Upper lobe of left lung (tissue), 6 donors: ENCODE measurements around the gene METAP1. TPM values are rescaled to one million over a fixed set of nuclear protein-coding genes. Genes with fewer than 3 reads are reported as not detected.

Experiments used
- ATAC-seq, 2 donors: fragments of 200-7000 bp; cut with Tn5 transposase; one replicate each; pipeline ENCODE4 v1.9.1; 2022; ENCODE audit warnings: mild to moderate bottlenecking in 2 of 2, moderate library complexity in 2 of 2; ENCODE audit not compliant: low FRiP score in 2 of 2
- DNase-seq, 2 donors: peaks; one replicate each; pipeline ENCODE4 v3.0.0-alpha.2; 2019 to 2020
- H3K27ac ChIP-seq, 4 donors: fragments of 200-600 bp; sonication (generic); one replicate each; pipeline ENCODE4 v1.5.1; 2016 to 2019
- H3K27me3 ChIP-seq, 4 donors: fragments of 200-600 bp; sonication (generic); one replicate each; pipeline ENCODE4 v1.5.1; 2017 to 2019
- H3K36me3 ChIP-seq, 4 donors: fragments of 200-600 bp; sonication (generic); one replicate each; pipeline ENCODE4 v1.5.1; 2016 to 2019
- H3K4me1 ChIP-seq, 4 donors: fragments of 200-600 bp; sonication (generic); one replicate each; pipeline ENCODE4 v1.5.1; 2018 to 2019
- H3K4me3 ChIP-seq, 4 donors: fragments of 200-600 bp; sonication (generic); one replicate each; pipeline ENCODE4 v1.5.1; 2017 to 2019; ENCODE audit warnings: mild to moderate bottlenecking in 2 of 4, moderate library complexity in 1 of 4
- H3K9me3 ChIP-seq, 4 donors: fragments of 200-600 bp; sonication (generic); one replicate each; pipeline ENCODE4 v1.5.1; 2018 to 2019
- CTCF ChIP-seq, 6 experiments: fragments of 450-650 bp in 4 of 6; fragments of 200-600 bp in 2 of 6; sonication (generic) in 2 of 6; IDR thresholded peaks; one replicate each; pipeline ENCODE4 v1.5.1; 2016 to 2019; ENCODE audit warnings: antibody characterized with exemption in 6 of 6
- EP300 ChIP-seq, 4 donors: sonication (generic); formaldehyde crosslinking; IDR thresholded peaks; one replicate each; pipeline ENCODE4 v1.5.1; 2017; ENCODE audit warnings: antibody characterized with exemption in 4 of 4, control low read depth in 2 of 4
- POLR2A ChIP-seq, 4 donors: fragments of 450-650 bp; IDR thresholded peaks; one replicate each; pipeline ENCODE4 v1.5.1; 2016 to 2017; ENCODE audit warnings: antibody characterized with exemption in 4 of 4, mild to moderate bottlenecking in 2 of 4
- POLR2AphosphoS5 ChIP-seq, 2 donors: sonication (generic); formaldehyde crosslinking; IDR thresholded peaks; one replicate each; pipeline ENCODE4 v1.5.1; 2017; ENCODE audit warnings: antibody characterized with exemption in 2 of 2
- WGBS, 2 donors: methylation state at CpG; one replicate each; pipeline ENCODE4 v1.1.5; 2017 to 2018; 5-methylcytosine and 5-hydroxymethylcytosine counted together
- total RNA-seq, 6 donors: library from RNA; depleted of rRNA in 4 of 6; stranded (reverse); fragments of >200 nt in 4 of 6; gene quantifications; one replicate each; pipeline versions ENCODE4 v1.1.0 to v1.2.1, GENCODE V29; 2016 to 2021
- donor health status: DM: no; HTN: no; CAD: no; lungs with moderate emphysema.
- donor health status: DM: no; HTN: yes; CAD: no; lungs with severe emphysema.

The METAP1 gene
- total RNA-seq, 6 donors from 2014 or later: 16.8 to 46.1 (median 32.0) TPM

- whole genome bisulfite sequencing, 2 donors: 70 to 86% methylated on average over 2 of the region's 2 CpGs
- DNase-seq (no peak), ATAC-seq (no peak)
- Histone ChIP-seq H3K9me3 (no peaks in the 10 kb centered on the region), H3K4me3 (no peak overlapping the region), H3K4me1 (peaks cover 7 to 20% (median 11%) of the 10 kb centered on the region in 4 donors), H3K27ac (no peak overlapping the region), H3K36me3 (peaks cover 0 to 6% (median 0%) of the 10 kb centered on the region in 4 donors), H3K27me3 (no peaks in the 10 kb centered on the region)
- TF ChIP-seq POLR2AphosphoS5 (IDR thresholded peaks at IDR 0.05) (no peak), CTCF (IDR thresholded peaks at IDR 0.05) (no peak), POLR2A (IDR thresholded peaks at IDR 0.05) (no peak), EP300 (IDR thresholded peaks at IDR 0.05) (no peak)
Measured at GRCh38 chr4:99027304-99027703, 31.8 kb downstream of the METAP1 start.

GRCh38 chr4:99028187-99028586 is 32.7 kb downstream of the METAP1 start:
- Histone ChIP-seq H3K27me3 (no peaks in the 10 kb centered on the region), H3K9me3 (no peaks in the 10 kb centered on the region), H3K4me3 (no peak overlapping the region), H3K36me3 (peaks cover 0 to 6% (median 0%) of the 10 kb centered on the region in 4 donors), H3K27ac (no peak overlapping the region), H3K4me1 (peaks cover 7 to 20% (median 11%) of the 10 kb centered on the region in 4 donors)
- TF ChIP-seq CTCF (IDR thresholded peaks at IDR 0.05): no peak
- TF ChIP-seq POLR2A (IDR thresholded peaks at IDR 0.05): no peak
- no peak for TF ChIP-seq EP300 (IDR thresholded peaks at IDR 0.05)
- no peak for TF ChIP-seq POLR2AphosphoS5 (IDR thresholded peaks at IDR 0.05)
- DNase-seq: no peak
- no peak for ATAC-seq

- no peak overlapping the region for H3K27ac ChIP-seq
- WGBS, 2 donors: 0 to 66% methylated on average over 1 of the region's 1 CpG
- peaks cover 6 to 17% (median 9%) of the 10 kb centered on the region in 4 donors for H3K4me1 ChIP-seq
- no peaks in the 10 kb centered on the region for H3K27me3 ChIP-seq
- ATAC-seq (no peak), DNase-seq (no peak)
- no peak for TF ChIP-seq POLR2AphosphoS5 (IDR thresholded peaks at IDR 0.05)
- no peak for TF ChIP-seq CTCF (IDR thresholded peaks at IDR 0.05)
- no peak for TF ChIP-seq EP300 (IDR thresholded peaks at IDR 0.05)
- TF ChIP-seq POLR2A (IDR thresholded peaks at IDR 0.05): no peak
- no peak overlapping the region for H3K4me3 ChIP-seq
- peaks cover 0 to 6% (median 0%) of the 10 kb centered on the region in 4 donors for H3K36me3 ChIP-seq
- H3K9me3 ChIP-seq: no peaks in the 10 kb centered on the region
Measured at GRCh38 chr4:99029018-99029735, 33.7 kb downstream of the METAP1 start.

- DNase-seq (no peak), ATAC-seq (no peak)
- no peak overlapping the region for H3K27ac ChIP-seq
- H3K4me3 ChIP-seq: no peak overlapping the region
- H3K36me3 ChIP-seq: peaks cover 0 to 6% (median 0%) of the 10 kb centered on the region in 4 donors
- TF ChIP-seq EP300 (IDR thresholded peaks at IDR 0.05): no peak
- TF ChIP-seq POLR2A (IDR thresholded peaks at IDR 0.05): no peak
- no peak for TF ChIP-seq CTCF (IDR thresholded peaks at IDR 0.05)
- TF ChIP-seq POLR2AphosphoS5 (IDR thresholded peaks at IDR 0.05): no peak
- WGBS, 2 donors: 82% methylated on average over 3 of the region's 3 CpGs
- H3K4me1 ChIP-seq: peaks cover 3 to 11% (median 8%) of the 10 kb centered on the region in 4 donors
- H3K9me3 ChIP-seq: no peaks in the 10 kb centered on the region
- no peaks in the 10 kb centered on the region for H3K27me3 ChIP-seq
Measured at GRCh38 chr4:99029852-99030251, 34.3 kb downstream of the METAP1 start.

- Histone ChIP-seq H3K4me1 (peaks cover 0 to 4% (median 0%) of the 10 kb centered on the region in 4 donors), H3K9me3 (no peaks in the 10 kb centered on the region), H3K27me3 (no peaks in the 10 kb centered on the region), H3K27ac (no peak overlapping the region), H3K4me3 (no peak overlapping the region), H3K36me3 (peaks cover 0 to 6% (median 0%) of the 10 kb centered on the region in 4 donors)
- WGBS, 2 donors: 95 to 97% methylated on average over 4 of the region's 4 CpGs
- no peak for TF ChIP-seq POLR2AphosphoS5 (IDR thresholded peaks at IDR 0.05)
- no peak for TF ChIP-seq POLR2A (IDR thresholded peaks at IDR 0.05)
- TF ChIP-seq CTCF (IDR thresholded peaks at IDR 0.05): no peak
- no peak for TF ChIP-seq EP300 (IDR thresholded peaks at IDR 0.05)
- ATAC-seq (no peak), DNase-seq (no peak)
Measured at GRCh38 chr4:99033956-99034355, 38.4 kb downstream of the METAP1 start.
